ENCODE results near the gene GLOD4. TPM values are rescaled to one million over a fixed set of nuclear protein-coding genes. Genes with fewer than 3 reads are reported as not detected.
A peak's percentile ranks its signal among the peaks of the same experiment; 100 is the strongest.
"Not testable (repeated sequence)": the region's sequence is repeated elsewhere in the genome, so short reads cannot be mapped to it uniquely, and the experiment has no call there.

Gene GLOD4, protein sequence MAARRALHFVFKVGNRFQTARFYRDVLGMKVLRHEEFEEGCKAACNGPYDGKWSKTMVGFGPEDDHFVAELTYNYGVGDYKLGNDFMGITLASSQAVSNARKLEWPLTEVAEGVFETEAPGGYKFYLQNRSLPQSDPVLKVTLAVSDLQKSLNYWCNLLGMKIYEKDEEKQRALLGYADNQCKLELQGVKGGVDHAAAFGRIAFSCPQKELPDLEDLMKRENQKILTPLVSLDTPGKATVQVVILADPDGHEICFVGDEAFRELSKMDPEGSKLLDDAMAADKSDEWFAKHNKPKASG
- total RNA-seq (10 to 100 TPM; 18.5 to 25.2 (median 20.8) TPM), polyA plus RNA-seq (10 to 100 TPM; 13.5 to 29.2 (median 21.7) TPM)
- long read RNA-seq, donor 1, transcript GLOD4-202 (9 exons, 2,059 nt): major isoform, 7 of 8 reads
- long read RNA-seq, donor 1, partial matches to known transcripts: 0 of 8 reads
- long read RNA-seq, donor 1, other reads (novel, unspliced or antisense): 1 of 8 reads
- long read RNA-seq, donor 2, transcript GLOD4-202 (9 exons, 2,059 nt): major isoform, 28 of 35 reads
- long read RNA-seq, donor 2, partial matches to known transcripts: 3 of 35 reads
- long read RNA-seq, donor 2, other reads (novel, unspliced or antisense): 4 of 35 reads

DNA sequence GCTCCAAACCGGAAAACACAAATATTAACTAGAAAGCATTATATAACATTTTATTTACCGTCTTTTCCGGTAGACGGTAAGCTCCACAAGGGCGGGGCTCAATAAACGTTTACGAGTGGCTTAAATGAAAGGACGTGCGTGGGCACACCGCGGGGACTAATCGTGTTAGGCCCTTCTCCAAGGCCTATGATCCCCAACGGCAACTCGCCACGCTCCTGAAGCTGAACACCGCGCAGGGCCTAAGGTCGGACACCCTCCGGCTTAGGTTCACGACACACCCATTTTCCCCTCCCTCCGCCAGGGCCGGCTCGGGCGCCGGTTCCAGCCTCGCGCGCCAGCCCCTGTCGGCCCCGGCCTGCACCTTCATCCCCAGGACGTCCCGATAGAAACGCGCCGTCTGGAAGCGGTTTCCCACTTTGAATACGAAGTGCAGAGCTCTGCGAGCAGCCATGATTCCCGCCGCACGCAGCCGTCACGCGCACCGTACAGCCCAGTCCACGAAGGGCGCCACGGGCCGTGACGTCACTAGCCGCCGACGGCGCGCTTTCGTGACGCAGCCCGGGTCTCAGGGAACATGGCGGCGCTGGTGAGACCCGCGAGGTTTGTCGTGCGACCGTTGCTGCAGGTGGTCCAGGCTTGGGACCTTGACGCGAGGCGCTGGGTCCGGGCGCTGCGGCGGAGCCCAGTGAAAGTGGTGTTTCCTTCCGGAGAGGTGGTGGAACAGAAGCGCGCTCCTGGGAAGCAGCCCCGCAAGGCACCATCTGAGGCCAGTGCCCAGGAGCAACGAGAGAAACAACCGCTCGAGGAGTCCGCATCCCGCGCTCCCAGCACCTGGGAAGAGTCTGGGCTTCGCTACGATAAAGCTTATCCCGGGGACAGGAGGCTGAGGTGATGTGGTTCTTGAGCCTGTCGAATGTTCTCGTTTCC, at the start of gene GLOD4, which contains the start of gene MRM3:
Gene GLOD4, minus strand, starts transcription at position 476 of the 927 bp plus-strand sequence. Its CDS starts 25 bp downstream, at position 451.
Gene MRM3, plus strand, starts transcription at position 549 of the 927 bp plus-strand sequence. Its CDS starts 26 bp downstream, at position 575.
- Histone ChIP-seq H3K27ac (peak within 1 kb of the TSS; percentile 92), H3K9me3 (no peaks in the 10 kb centered on the region), H3K4me1 (peaks cover 32% of the 10 kb centered on the region), H3K4me3 (peak within 1 kb of the TSS; percentile 100), H3K27me3 (ENCODE audit: insufficient read depth in 3 of 3, low read length in 2 of 3) (no peaks in the 10 kb centered on the region), H3K36me3 (ENCODE audit: insufficient read depth in 1 of 2, low read depth in 1 of 2) (peaks cover 12 to 53% of the 10 kb centered on the region in 2 donors)
- TF ChIP-seq, protein P1, sequence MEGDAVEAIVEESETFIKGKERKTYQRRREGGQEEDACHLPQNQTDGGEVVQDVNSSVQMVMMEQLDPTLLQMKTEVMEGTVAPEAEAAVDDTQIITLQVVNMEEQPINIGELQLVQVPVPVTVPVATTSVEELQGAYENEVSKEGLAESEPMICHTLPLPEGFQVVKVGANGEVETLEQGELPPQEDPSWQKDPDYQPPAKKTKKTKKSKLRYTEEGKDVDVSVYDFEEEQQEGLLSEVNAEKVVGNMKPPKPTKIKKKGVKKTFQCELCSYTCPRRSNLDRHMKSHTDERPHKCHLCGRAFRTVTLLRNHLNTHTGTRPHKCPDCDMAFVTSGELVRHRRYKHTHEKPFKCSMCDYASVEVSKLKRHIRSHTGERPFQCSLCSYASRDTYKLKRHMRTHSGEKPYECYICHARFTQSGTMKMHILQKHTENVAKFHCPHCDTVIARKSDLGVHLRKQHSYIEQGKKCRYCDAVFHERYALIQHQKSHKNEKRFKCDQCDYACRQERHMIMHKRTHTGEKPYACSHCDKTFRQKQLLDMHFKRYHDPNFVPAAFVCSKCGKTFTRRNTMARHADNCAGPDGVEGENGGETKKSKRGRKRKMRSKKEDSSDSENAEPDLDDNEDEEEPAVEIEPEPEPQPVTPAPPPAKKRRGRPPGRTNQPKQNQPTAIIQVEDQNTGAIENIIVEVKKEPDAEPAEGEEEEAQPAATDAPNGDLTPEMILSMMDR (IDR thresholded peaks at IDR 0.05): peak; percentile 14
- WGBS, 3 donors: 0 to 1% (median 0%) methylated on average over 84 to 87 of the region's 87 CpGs
- DNase-seq (peak; percentile 95 to 96), ATAC-seq (peak; percentile 96 to 98 (median 98))
- intact Hi-C loops (cut with DNase I): no loop called here

DNA sequence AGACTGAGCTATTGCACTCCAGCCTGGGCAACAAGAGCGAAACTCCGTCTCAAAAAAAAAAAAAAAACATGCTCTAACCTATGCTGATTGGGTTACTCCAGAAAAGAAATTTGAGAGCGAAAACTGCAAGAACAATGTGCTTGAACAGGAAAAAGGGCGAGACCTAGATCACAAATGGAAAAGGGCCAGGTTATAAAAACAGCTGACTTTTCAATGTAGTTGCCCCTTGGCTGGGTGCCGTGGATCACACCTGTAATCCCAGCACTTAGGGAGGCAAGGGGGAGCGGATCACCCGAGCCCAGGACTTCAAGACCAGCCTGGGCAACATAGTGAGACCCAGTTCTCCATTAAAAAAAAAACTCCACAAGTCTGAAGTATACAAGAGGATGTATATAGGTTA, 48.9 kb upstream of the GLOD4 start:
- no peak overlapping the region for H3K4me3 ChIP-seq
- H3K27me3 ChIP-seq (ENCODE audit: insufficient read depth in 3 of 3, low read length in 2 of 3): no peaks in the 10 kb centered on the region
- intact Hi-C loops (cut with DNase I): loop anchor here in 1 of 2 donors (5.0 kb wide), 1 partner anchor 46 kb away; no protein-coding TSS in a partner anchor
- 43 to 75% (median 48%) methylated on average over 7 of the region's 7 CpGs for WGBS, 3 donors
- peaks cover 17% of the 10 kb centered on the region for H3K4me1 ChIP-seq
- no peaks in the 10 kb centered on the region for H3K9me3 ChIP-seq
- H3K27ac ChIP-seq: peak overlapping the region; percentile 66
- DNase-seq (no peak), ATAC-seq (no peak)
- H3K36me3 ChIP-seq (ENCODE audit: insufficient read depth in 1 of 2, low read depth in 1 of 2): no peaks in the 10 kb centered on the region
- TF ChIP-seq, protein P1 (IDR thresholded peaks at IDR 0.05): no peak

DNA sequence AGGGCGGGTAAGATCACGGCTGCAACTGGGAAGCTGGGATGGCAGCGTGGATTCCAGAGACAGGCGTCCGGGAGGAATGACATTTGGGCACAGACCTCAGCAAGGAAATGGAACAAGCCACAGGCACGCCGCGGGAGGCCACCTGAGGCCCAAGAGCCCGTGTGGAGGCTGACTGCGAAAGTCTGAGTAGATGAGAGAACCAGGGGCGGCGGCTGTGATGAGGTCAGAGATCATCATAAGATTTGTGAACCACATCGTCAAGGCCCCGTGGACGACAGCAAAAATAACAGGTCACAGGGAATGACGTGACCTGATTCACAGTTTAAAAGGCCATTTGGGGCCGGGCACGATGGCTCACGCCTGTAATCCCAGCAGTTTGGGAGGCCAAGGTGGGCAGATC, 48.3 kb upstream of the GLOD4 start:
- ATAC-seq (peak in 3 of 4 donors; percentile 21 to 44 (median 35)), DNase-seq (no peak)
- intact Hi-C loops (cut with DNase I): loop anchor here in 1 of 2 donors (5.0 kb wide), 1 partner anchor 47 kb away; no protein-coding TSS in a partner anchor
- peaks cover 0 to 5% of the 10 kb centered on the region in 2 donors for H3K36me3 ChIP-seq (ENCODE audit: insufficient read depth in 1 of 2, low read depth in 1 of 2)
- WGBS, 3 donors: 55 to 62% (median 56%) methylated on average over 19 of the region's 19 CpGs
- H3K9me3 ChIP-seq: no peaks in the 10 kb centered on the region
- no peak overlapping the region for H3K4me3 ChIP-seq
- no peaks in the 10 kb centered on the region for H3K27me3 ChIP-seq (ENCODE audit: insufficient read depth in 3 of 3, low read length in 2 of 3)
- peak overlapping the region; percentile 66 for H3K27ac ChIP-seq
- H3K4me1 ChIP-seq: peaks cover 15% of the 10 kb centered on the region
- TF ChIP-seq, protein P1 (IDR thresholded peaks at IDR 0.05): no peak

DNA sequence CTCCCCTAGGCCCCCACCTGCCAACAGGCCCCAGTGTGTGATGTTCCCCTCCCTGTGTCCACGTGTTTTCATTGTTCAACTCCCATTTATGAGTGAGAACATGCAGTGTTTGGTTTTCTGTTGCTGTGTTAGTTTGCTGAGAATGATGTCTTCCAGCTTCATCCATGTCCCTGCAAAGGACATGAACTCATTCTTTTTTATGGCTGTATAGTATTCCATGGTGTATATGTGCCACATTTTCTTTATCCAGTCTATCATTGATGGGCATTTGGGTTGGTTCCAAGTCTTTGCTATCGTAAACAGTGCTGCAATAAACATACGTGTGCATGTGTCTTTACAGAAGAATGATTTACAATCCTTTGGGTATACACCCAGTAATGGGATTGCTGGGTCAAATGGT, 47.5 kb upstream of the GLOD4 start:
- H3K27me3 ChIP-seq (ENCODE audit: insufficient read depth in 3 of 3, low read length in 2 of 3); H3K9me3 ChIP-seq; DNase-seq; ATAC-seq; H3K4me3 ChIP-seq: not testable (repeated sequence)
- WGBS, 3 donors: 73 to 95% (median 92%) methylated on average over 3 of the region's 3 CpGs
- intact Hi-C loops (cut with DNase I): loop anchor here in 1 of 2 donors (5.0 kb wide), 1 partner anchor 48 kb away; no protein-coding TSS in a partner anchor
- Histone ChIP-seq H3K4me1 (peaks cover 10% of the 10 kb centered on the region), H3K27ac (peak overlapping the region; percentile 66), H3K36me3 (ENCODE audit: insufficient read depth in 1 of 2, low read depth in 1 of 2) (peaks cover 0 to 13% of the 10 kb centered on the region in 2 donors)

Data from psoas muscle (tissue), 8 donors.